GM19035 (cell line): ENCODE data around the gene BID.
"Not testable (repeated sequence)": the region's sequence is repeated elsewhere in the genome, so short reads cannot be mapped to it uniquely, and the experiment has no call there.

Experiments used
- ATAC-seq: cut with Tn5 transposase; IDR thresholded peaks from one replicate; pipeline ENCODE4 v1.9.1; 2021; ENCODE audit not compliant: unreplicated experiment

BID gene

DNA sequence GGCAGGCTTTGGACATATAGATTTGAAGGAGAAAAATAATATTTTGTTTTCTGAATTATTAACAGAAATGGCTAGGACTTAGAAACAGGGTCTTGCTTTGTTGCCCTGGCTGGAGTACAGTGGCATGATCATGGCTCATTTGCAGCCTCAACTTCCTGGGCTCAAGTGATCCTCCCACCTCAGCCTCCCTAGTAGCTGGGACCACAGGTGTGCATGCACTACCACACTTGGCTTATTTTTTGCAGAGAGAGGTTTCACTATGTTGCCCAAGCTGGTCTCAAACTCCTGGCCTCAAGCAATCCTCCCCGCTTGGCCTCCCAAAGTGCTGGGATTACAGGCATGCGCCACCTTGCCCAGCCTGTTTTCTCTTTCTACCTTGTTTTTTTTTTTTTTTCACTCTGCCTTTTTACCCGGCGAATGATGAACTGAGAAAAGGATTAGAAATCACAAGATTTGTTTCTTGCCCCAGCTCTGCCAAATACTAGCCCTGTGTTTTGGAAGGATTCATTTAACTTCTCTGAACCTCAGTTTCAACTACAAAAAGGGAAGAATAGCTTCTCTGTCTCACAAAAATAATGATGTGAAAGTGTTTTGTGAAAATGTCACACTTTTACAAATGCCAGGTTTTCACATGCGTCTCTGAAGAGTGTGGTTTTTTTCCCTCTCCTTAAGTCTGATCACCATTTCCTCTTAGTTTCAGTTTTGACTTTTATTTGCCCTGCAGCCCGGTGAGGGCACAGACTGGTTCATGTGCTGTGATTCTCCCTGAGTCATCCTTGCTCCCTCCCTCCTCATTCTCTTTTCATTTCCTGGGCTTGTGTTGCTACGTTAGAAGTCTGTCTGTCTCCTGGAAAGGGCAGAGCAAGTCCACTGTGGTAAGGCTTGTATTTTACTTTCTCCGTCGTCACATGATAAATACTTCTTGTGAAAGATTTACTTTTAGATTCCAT, 68.0 kb downstream of the BID start:
- no peak for ATAC-seq

DNA sequence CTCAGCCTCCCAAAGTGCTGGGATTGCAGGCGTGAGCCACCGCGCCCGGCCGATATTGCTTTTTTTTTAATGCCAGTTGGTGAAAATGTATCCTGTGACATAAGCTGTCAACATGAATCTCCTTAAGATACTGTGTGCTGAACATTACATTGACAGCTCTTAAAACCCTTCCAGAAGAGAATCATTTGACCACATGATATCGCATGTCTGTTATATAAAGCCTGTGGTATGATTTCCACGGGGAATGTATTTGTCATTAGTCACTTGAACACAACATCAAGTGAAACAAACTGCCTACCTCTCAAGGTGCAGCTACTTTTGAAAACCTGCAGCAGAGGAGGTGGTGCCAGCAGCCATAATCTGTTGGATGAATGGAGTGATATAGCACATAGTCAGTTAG, 68.7 kb downstream of the BID start:
- ATAC-seq: no peak

DNA sequence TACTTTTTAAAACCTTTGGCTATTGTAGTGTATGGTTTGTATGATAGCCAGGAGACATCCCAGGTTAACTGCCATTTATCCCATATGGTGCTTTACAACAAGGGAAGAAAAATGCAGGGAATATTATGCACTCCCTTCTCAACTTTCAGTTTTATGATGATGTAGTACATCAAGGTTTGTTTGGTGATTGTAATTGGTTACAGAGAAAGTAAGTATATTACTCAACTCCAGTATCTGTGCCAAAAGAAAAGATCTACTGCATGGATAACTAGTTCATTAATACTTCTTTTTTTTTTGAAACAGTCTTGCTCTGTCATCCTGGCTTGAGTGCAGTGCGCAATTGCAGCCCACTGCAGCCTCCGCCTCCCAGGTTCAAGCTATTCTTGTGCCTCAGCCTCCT, 70.5 kb downstream of the BID start:
- no peak for ATAC-seq

DNA sequence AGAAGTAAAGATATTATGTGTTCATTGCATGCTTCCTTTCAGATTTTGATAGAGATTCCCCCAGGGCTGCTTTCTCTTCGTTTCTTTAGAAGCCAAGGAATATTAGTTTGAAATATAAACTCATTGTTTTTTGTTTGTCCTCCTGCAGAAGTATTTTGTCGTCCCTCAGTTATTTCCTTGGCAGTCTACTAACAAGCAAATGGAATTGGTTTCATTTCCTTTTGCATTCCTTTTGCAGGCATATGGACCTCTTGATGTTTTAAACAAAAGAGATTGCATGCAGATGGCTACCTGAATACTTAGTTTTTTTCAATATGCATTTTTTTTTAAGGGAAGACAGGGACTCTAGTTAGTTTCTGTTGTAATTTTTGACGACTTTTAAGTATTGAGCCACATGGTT, 73.5 kb downstream of the BID start:
- ATAC-seq: no peak

DNA sequence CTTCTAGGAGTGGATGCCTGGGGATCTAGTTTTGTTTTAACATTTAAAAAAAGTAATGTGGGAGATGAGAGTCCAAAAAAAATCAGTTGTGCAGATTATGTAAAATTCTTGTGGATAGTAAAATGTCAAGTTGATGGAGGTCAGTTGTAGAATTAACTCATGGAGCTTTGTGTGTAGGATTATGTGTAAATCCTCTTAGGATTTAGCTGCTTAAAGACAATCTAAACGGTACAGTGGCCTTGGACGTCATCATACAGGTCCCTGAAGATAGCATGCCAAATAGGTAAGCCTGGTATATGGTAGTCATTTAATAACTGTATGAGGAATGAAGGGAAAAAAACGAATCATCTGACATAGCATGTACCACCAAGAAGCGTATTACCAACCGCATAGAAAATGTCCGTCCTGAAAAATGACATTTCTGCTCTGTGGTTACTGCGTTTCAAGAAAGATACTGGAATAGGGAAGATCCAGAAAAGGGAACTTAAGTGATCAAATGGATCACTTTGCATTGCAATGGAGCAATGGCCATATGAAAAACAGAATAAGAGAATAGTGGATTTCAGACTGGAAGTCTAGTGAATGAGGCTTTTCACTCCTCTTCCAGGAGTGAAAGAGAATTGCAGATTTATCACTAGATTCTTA, 74.5 kb downstream of the BID start:
- ATAC-seq: no peak

DNA sequence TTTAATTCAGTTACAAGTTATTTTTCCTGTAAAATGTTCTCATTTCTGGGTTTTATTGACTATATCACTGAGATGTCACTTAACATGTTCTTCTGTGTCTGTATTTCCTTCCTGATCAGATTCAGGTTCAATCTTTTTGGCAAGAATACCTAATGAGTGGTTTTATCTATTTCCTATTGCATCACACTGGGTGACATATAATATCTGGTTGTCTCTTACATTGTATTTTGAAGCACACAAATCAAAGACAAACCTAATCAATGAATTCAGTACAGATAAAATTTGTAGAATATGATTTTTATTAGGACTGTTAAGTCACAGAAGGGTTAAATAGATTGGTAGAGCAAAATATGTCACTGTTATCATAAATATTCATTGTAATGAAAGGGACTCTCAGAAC, 75.3 kb downstream of the BID start:
- ATAC-seq: no peak

DNA sequence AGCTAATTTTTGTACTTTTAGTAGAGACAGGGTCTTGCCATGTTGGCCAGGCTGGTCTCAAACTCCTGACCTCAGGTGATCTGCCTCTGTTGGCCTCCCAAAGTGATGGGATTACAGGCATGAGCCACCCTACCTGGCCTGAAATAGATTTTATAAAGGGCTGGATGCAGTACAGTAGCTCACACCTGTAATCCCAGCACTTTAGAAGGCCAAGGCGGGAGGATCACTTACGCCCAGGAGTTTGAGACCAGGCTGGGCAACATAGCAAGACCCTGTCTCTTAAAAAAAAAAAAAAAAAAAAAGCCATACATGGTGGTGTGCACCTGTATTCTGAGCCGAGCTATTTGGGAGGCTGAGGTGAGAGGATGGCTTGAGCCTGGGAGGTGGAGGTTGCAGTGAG, 76.0 kb downstream of the BID start:
- ATAC-seq: not testable (repeated sequence)

DNA sequence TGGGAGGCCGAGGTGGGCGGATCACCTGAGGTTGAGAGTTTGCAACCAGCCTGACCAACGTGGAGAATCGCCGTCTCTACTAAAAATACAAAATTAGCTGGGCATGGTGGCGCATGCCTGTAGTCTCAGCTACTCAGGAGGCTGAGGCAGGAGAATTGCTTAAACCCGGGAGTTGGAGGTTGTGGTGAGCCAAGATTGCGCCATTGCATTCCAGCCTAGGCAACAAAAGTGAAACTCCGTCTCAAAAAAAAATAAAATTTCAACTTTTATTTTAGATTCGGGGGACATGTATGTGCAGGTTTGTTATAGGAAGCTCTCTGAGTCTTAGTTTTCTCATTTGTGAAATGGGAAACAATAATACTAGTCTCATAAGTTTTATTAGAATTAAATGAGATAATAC, 77.1 kb downstream of the BID start:
- ATAC-seq: not testable (repeated sequence)

DNA sequence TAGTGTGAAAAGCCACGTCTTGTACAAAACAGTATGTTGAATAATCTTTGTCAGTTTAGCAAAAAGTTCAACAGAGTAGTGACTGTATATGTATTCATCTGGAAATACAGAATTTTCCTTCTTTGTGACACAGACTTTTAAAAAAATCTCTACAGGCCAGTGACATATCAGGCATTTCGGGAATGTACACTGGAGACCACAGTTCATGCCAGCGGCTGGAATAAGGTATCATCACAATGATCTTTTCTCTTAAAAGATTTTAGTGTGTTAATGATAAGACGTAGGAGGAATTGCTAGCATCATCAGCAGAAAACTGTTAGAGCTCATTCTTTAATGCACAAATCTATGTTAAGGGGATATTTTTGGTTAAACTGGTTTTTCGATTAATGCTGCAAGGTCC, 78.3 kb downstream of the BID start:
- no peak for ATAC-seq

DNA sequence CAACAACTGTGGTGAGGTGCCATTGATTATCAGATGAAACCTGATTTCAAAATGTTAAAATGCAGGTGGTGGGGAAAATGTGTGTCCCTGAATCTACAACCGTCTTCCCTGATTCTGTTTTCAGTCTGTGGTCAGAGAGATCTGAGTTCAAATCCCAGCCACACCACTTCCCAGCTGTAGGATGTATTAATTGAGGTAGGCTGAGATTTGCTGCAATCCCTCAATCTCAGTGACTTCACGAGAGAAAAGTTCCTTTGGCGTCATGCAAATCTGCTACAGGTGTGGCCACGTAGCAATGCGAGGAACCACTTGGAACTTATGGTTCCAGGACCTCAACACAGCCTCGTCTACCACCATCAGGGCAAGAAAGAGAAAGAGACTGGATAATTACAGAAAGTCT, 79.5 kb downstream of the BID start:
- ATAC-seq: no peak

DNA sequence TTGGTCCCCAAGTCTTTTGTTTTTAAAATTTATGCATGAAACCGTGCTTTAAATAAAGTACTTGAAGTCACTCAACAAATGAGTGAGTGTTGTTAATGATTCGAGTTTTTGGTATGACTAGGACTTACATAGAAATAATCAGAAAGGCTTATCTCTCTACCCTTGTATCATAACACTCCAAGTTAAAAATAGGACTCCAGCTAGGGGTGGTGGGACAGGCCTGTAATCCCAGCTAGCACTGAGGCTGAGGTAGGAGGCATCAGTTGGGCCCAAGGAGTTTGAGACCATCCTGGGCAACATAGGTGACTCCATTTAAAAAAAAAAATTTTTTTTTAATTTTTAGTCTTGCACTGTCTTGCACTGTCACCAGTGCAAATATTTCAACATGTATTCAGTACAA, 80.1 kb downstream of the BID start:
- ATAC-seq: no peak

DNA sequence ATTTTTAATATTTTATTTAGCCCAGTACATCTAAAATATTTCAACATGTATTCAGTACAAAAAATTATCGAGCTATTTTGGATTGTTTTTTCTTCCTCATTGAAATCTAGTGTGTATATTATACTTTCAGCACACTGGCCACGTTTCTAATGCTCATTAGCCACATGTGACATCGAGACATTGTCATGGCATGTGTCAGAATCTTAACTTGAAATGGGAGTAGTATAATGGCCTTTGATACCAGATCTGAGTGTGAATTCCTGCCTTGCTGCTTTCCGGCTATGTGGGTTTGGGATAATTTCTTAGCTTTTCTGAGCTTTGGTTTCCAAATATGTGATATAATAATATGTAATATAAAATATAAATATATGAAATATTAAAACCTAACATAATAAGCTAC, 81.4 kb downstream of the BID start:
- no peak for ATAC-seq

DNA sequence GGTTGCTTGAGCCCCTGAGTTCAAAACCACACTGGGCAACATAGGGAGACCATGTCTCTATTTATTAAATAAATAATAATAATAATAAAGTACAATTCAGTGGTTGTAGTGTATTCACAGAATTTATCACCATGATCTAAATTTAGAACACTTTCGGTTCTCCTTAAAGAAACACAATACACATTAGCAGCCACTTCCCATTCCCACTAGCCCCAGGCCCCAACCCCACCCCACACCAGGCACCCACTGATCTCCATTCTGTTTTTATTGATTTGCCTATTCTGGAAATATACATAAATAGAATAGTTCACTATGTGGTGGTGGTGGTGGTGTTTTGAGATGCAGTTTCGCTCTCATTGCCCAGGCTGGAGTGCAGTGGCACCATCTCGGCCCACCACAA, 90.0 kb downstream of the BID start:
- ATAC-seq: no peak
